Right cardiac atrium (tissue), 5 donors: ENCODE data around the gene NIN. TPM values are rescaled to one million over a fixed set of nuclear protein-coding genes. Genes with fewer than 3 reads are reported as not detected.
A peak's percentile ranks its signal among the peaks of the same experiment; 100 is the strongest.

Experiments used
- ATAC-seq, 2 donors: fragments of 200-7000 bp; cut with Tn5 transposase; one replicate each; pipeline versions ENCODE4 v1.8.0 to v1.9.1; 2020; ENCODE audit warnings: moderate library complexity in 2 of 2, mild to moderate bottlenecking in 1 of 2
- DNase-seq, 3 donors: peaks; one replicate each; pipeline ENCODE4 v3.0.0-alpha.2; 2020
- H3K27ac ChIP-seq: one replicate; pipeline ENCODE4 v1.5.1; 2013; ENCODE audit warnings: mild to moderate bottlenecking, low read length, control low read depth, moderate library complexity
- H3K27me3 ChIP-seq: one replicate; pipeline ENCODE4 v1.6.1; 2013; ENCODE audit not compliant: control insufficient read depth, insufficient read depth
- H3K4me1 ChIP-seq: one replicate; pipeline ENCODE4 v1.6.1; 2013; ENCODE audit warnings: low read length; ENCODE audit not compliant: control insufficient read depth, insufficient read depth
- H3K4me3 ChIP-seq: one replicate; pipeline ENCODE4 v1.5.1; 2013; ENCODE audit warnings: low read length, control low read depth
- H3K9me3 ChIP-seq: one replicate; pipeline ENCODE4 v1.6.1; 2013; ENCODE audit warnings: low read length; ENCODE audit not compliant: control insufficient read depth
- WGBS: extraction: QIAGEN DNeasy Blood & Tissue Kit; methylation state at CpG from one replicate; pipeline ENCODE4 v1.1.7; 2013; 5-methylcytosine and 5-hydroxymethylcytosine counted together
- intact Hi-C, 4 donors: fragments of 100-400 bp; cut with DNase I; formaldehyde crosslinking; loops; one replicate each; pipeline versions ENCODE4 v1.11.0 to v1.14.0; 2022 to 2023
- polyA plus RNA-seq: library from polyadenylated mRNA; stranded (reverse); fragments of 200-250 nt; gene quantifications from one replicate; pipeline ENCODE4 v1.2.3, GENCODE V29; 2013
- total RNA-seq, 4 donors: library from RNA; stranded (reverse); fragmentation: NEBNext Ultra II Directional; extraction: Animal tissue kit (Norgen Biotek cat#: 25700); gene quantifications; one replicate each; pipeline ENCODE4 v1.2.1, GENCODE V29; 2021
- donor health status: healthy with polysubstance abuse.
- donor health status: DM: no; HTN: yes; CAD: no.
- donor health status: DM: no; HTN: no; CAD: no.
- donor health status: DM: no; HTN: yes; CAD: no; lungs with severe emphysema.
- donor health status: DM: yes; HTN: yes; CAD: no.

The NIN gene
- total and polyA plus RNA-seq, 5 donors = 24.4 to 53.2 (median 45.8) TPM

DNA sequence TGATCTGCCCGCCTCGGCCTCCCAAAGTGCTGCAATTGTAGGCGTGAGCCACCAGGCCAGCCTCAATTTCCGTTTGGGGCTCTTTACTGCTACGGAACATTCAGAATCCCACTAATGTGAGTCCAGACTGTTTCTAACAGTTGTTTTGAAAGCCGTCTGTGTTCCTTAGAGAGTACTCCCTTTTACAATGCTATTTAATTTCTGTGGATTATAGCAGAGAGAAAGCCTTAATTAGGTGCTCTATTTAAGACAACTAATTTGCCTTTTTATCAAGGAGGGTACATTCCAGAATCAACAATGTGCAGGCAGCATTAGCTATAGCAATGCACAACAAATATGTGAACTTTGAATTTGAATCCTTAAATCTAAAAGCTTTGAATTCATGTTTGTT is 160.1 kb downstream of the NIN start:
- ATAC-seq (no peak), DNase-seq (no peak)
- no peak overlapping the region for H3K27ac ChIP-seq
- intact Hi-C loops = no loop called here
- WGBS = 88% methylated on average over 6 of the region's 6 CpGs
- H3K9me3 ChIP-seq = no peaks in the 10 kb centered on the region
- H3K4me1 ChIP-seq = peaks cover 3% of the 10 kb centered on the region
- H3K27me3 ChIP-seq = no peaks in the 10 kb centered on the region
- H3K4me3 ChIP-seq = no peak overlapping the region

DNA sequence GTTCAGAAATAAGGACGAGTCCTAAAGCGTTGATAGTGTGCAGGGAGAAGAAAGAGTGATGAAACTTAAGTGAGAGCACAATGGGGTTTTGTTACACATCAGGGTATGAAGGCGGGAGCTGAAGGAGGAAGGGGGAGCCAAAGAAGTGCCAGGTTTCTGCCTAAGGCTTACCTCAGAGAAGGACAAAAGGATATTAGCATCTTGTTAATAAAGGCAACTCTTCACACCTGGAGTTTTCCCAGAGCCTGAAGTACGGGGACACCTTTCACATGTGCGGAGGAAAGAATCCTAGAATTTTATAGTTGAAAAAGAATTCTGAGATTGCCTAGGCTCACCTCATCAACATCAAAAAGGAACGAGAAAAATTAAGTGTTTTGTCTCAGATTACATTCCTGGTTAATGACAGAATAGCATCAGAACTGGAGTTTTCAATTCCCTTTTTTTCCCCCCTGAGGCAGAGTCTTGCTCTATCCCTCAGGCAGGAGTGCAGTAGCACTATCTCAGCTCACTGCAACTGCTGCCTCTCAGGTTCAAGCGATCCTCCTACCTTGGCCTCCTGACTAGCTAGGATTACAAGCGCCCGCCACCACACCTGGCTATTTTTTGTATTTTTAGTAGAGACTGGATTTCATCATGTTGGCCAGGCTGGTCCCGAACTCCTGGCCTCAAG is 160.6 kb downstream of the NIN start:
- no peak overlapping the region for H3K27ac ChIP-seq
- no peak for ATAC-seq
- DNase-seq = peak in 1 of 3 donors; percentile 11
- no peak overlapping the region for H3K4me3 ChIP-seq
- WGBS = 85% methylated on average over 10 of the region's 10 CpGs
- intact Hi-C loops = no loop called here
- H3K27me3 ChIP-seq = no peaks in the 10 kb centered on the region
- H3K4me1 ChIP-seq = no peaks in the 10 kb centered on the region
- no peaks in the 10 kb centered on the region for H3K9me3 ChIP-seq

Other genes starting within 250 kb of the NIN start
- gene SAV1, start 162.9 kb downstream of the NIN start, total RNA-seq = 10 to 100 TPM; 28.0 to 31.2 (median 29.2) TPM
- 20.3 TPM for gene SAV1, start 162.9 kb downstream of the NIN start, polyA plus RNA-seq
- gene ABHD12B, start 40.9 kb upstream of the NIN start, total RNA-seq = not detected
- not detected for gene ABHD12B, start 40.9 kb upstream of the NIN start, polyA plus RNA-seq
- gene PYGL, start 113.3 kb upstream of the NIN start, total RNA-seq = 10 to 100 TPM in 3 of 4 donors, 1 to 10 TPM in 1; 6.7 to 16.5 (median 13.0) TPM
- gene PYGL, start 113.3 kb upstream of the NIN start, polyA plus RNA-seq = 9.7 TPM